ENCODE measurements around the gene ZBTB16. TPM values are rescaled to one million over a fixed set of nuclear protein-coding genes. Genes with fewer than 3 reads are reported as not detected.

The ZBTB16 gene
- total and polyA plus RNA-seq, 2 of the 13 experiments (the other 11 are each of a cell fraction or from before 2014, with no cell fraction given) = not detected

DNA sequence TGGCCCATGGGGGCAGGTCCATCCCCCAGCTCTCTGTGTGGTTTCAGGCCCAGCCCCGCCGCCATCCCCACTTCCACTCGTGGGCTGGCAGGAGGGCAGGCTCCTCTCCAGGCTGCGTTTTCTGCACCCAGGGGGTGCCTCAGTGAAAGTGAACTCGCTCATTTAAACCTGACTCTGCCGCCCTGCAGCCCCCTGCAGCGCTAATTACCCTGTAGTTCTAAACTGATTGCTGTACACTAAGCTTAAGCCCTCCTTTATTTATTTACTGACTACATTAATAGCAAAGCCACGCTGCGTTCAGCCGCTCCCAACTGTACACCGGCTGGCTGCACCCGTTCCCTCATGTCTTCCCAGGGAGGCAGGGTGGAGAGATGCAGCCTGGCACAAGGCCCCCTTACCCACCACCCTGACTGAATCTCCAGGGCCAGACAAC is 200.1 kb downstream of the ZBTB16 start:
- no peaks in the 10 kb centered on the region for H3K9me3 ChIP-seq (ENCODE audit: low read length)
- H3K4me3 ChIP-seq (replicated peaks in 1 of 3; ENCODE audit: insufficient read depth in 1 of 3, low read depth in 2 of 3, low read length in 3 of 3) = no peak overlapping the region
- H3K4me2 ChIP-seq (ENCODE audit: low read depth, low read length) = no peak overlapping the region
- DNase-seq (ENCODE audit: low spot score) = no peak
- H3K4me1 ChIP-seq (ENCODE audit: insufficient read depth, low read length) = peaks cover 16% of the 10 kb centered on the region
- H4K20me1 ChIP-seq (ENCODE audit: insufficient read depth, low read length) = no peaks in the 10 kb centered on the region
- intact Hi-C loops (cut with micrococcal nuclease; ENCODE audit: unreplicated experiment) = no loop called here
- H3K27ac ChIP-seq (ENCODE audit: extremely low read length, insufficient read depth, low read length) = no peak overlapping the region
- H3K9ac ChIP-seq (ENCODE audit: insufficient read depth, low read depth, low read length) = no peak overlapping the region
- H2AFZ ChIP-seq (ENCODE audit: low read length) = no peak overlapping the region
- ATAC-seq = no peak
- 55% methylated on average over 9 of the region's 12 CpGs for WGBS (ENCODE audit: low lambda C conversion rate)
- CTCF ChIA-PET (ENCODE audit: low intra/inter-chr PET ratio, low total read pairs) = interaction anchor here (1.9 to 4.1 kb wide), 2 partner anchors 223 to 363 kb away, joined by 9 to 46 read pairs; no protein-coding TSS in a partner anchor
- POLR2A ChIA-PET = no interaction called here
- H3K79me2 ChIP-seq (ENCODE audit: insufficient read depth, low read length) = no peaks in the 10 kb centered on the region
- TF ChIP-seq NFAT5 (CRISPR knock-in tag; IDR thresholded peaks at IDR 0.05) (no peak), KMT2A (CRISPR knock-in tag; IDR thresholded peaks at IDR 0.05) (no peak), ZSCAN30 (CRISPR knock-in tag; IDR thresholded peaks at IDR 0.05) (no peak), MED8 (CRISPR knock-in tag; IDR thresholded peaks at IDR 0.05; ENCODE audit: insufficient replicate concordance) (no peak), KDM3A (CRISPR knock-in tag; IDR thresholded peaks at IDR 0.05; ENCODE audit: low read depth) (no peak), HOXD1 (CRISPR knock-in tag; IDR thresholded peaks at IDR 0.05) (no peak), RNF2 (conservative IDR thresholded peaks at IDR 0.05; ENCODE audit: low read depth) (no peak), ZNF670 (CRISPR knock-in tag; IDR thresholded peaks at IDR 0.05; ENCODE audit: borderline replicate concordance) (no peak), SMYD3 (CRISPR knock-in tag; IDR thresholded peaks at IDR 0.05) (no peak), RFX1 (IDR thresholded peaks at IDR 0.05) (no peak), TFE3 (CRISPR knock-in tag; IDR thresholded peaks at IDR 0.05) (no peak), ZNF101 (CRISPR knock-in tag; IDR thresholded peaks at IDR 0.05; ENCODE audit: borderline replicate concordance, low read depth) (no peak), HNF4A (CRISPR knock-in tag; IDR thresholded peaks at IDR 0.05) (no peak)
- BruUV-seq (replicated peaks) = no TSS peak
- in situ Hi-C loops (cut with HindIII; ENCODE audit: extremely low pct_ligation_motif_present, low pct_unique_long_range_greater_than_20kb) = loop anchor here (25.0 kb wide), 1 partner anchor 447 kb away; no protein-coding TSS in a partner anchor
- H3K27me3 ChIP-seq (ENCODE audit: control insufficient read depth in 1 of 2, insufficient read depth in 2 of 2, low read length in 2 of 2) = peaks cover 4 to 27% of the 10 kb centered on the region in 2 experiments; a peak in 3 of 5 replicates
- no peak for FAIRE-seq
- no peaks in the 10 kb centered on the region for H3K36me3 ChIP-seq (replicated peaks in 1 of 2; ENCODE audit: control insufficient read depth in 1 of 2, insufficient read depth in 2 of 2, low read length in 2 of 2)

Data from HepG2 (cell line).